Parathyroid adenoma (tissue), 2 donors: ENCODE measurements around the gene BUD31.

ENCODE experiments used
- H2AFZ ChIP-seq: fragments of 300-600 bp; sonication (generic); one replicate; pipeline ENCODE4 v1.7.0; 2017; ENCODE audit warnings: antibody characterized with exemption, mild to moderate bottlenecking
- H3K27ac ChIP-seq: fragments of 300-600 bp; sonication (generic); one replicate; pipeline ENCODE4 v1.7.0; 2017
- H3K27me3 ChIP-seq: fragments of 300-600 bp; sonication (generic); one replicate; pipeline ENCODE4 v1.7.0; 2017; ENCODE audit warnings: low read length; ENCODE audit not compliant: control insufficient read depth, insufficient read depth
- H3K36me3 ChIP-seq: fragments of 300-600 bp; sonication (generic); one replicate; pipeline ENCODE4 v1.7.0; 2017; ENCODE audit warnings: low read length; ENCODE audit not compliant: control insufficient read depth, insufficient read depth
- H3K4me1 ChIP-seq: fragments of 300-600 bp; sonication (generic); one replicate; pipeline ENCODE4 v1.7.0; 2017; ENCODE audit warnings: control low read depth
- H3K4me2 ChIP-seq: fragments of 300-600 bp; sonication (generic); one replicate; pipeline ENCODE4 v1.7.0; 2017; ENCODE audit warnings: low read length
- H3K4me3 ChIP-seq: fragments of 300-600 bp; sonication (generic); one replicate; pipeline ENCODE4 v1.7.0; 2017; ENCODE audit warnings: low read depth, low read length
- H3K79me2 ChIP-seq: fragments of 300-600 bp; sonication (generic); one replicate; pipeline ENCODE4 v1.7.0; 2017; ENCODE audit warnings: control low read depth
- H3K9ac ChIP-seq: fragments of 300-600 bp; sonication (generic); one replicate; pipeline ENCODE4 v1.7.0; 2017; ENCODE audit warnings: mild to moderate bottlenecking
- H3K9me3 ChIP-seq: fragments of 300-600 bp; sonication (generic); one replicate; pipeline ENCODE4 v1.7.0; 2017; ENCODE audit warnings: low read length; ENCODE audit not compliant: control insufficient read depth
- CTCF ChIP-seq: fragments of 300-600 bp; sonication (generic); IDR thresholded peaks from one replicate; pipeline ENCODE4 v1.7.0; 2017; ENCODE audit warnings: antibody characterized with exemption, mild to moderate bottlenecking
- donor health status: primary hyperparathyroidism.

BUD31 gene

GRCh38 chr7:99433158-99433557 lies 24.4 kb downstream of the BUD31 start:
- no peaks in the 10 kb centered on the region for H3K9me3 ChIP-seq
- no peaks in the 10 kb centered on the region for H3K36me3 ChIP-seq
- no peak overlapping the region for H3K4me3 ChIP-seq
- no peaks in the 10 kb centered on the region for H3K27me3 ChIP-seq
- no peaks in the 10 kb centered on the region for H3K4me1 ChIP-seq
- TF ChIP-seq CTCF, result no peak
- H3K4me2 ChIP-seq, result no peak overlapping the region
- no peak overlapping the region for H2AFZ ChIP-seq
- H3K79me2 ChIP-seq, result no peaks in the 10 kb centered on the region
- no peak overlapping the region for H3K27ac ChIP-seq
- H3K9ac ChIP-seq, result no peak overlapping the region

- Histone ChIP-seq H3K4me1 (peaks cover 5% of the 10 kb centered on the region), H3K9ac (no peak overlapping the region)
Measured at GRCh38 chr7:99437946-99438572, 29.3 kb downstream of the BUD31 start.

GRCh38 chr7:99438573-99439480 lies 30.1 kb downstream of the BUD31 start, which contains the start of the genes CPSF4 and PTCD1:
Gene CPSF4 (plus strand): TSS chr7:99438943. CDS start chr7:99439083, 140 bp downstream.
Gene PTCD1 (minus strand): TSS chr7:99438798. CDS start chr7:99435242, 3,556 bp downstream.
- Histone ChIP-seq H3K79me2 (peaks cover 18% of the 10 kb centered on the region), H3K4me2 (peak within 1 kb of the TSS; percentile 90), H3K9me3 (no peaks in the 10 kb centered on the region), H3K36me3 (no peaks in the 10 kb centered on the region), H3K9ac (peak within 1 kb of the TSS; percentile 65), H2AFZ (peak within 1 kb of the TSS; percentile 91), H3K27ac (peak within 1 kb of the TSS; percentile 58), H3K4me1 (peaks cover 5% of the 10 kb centered on the region), H3K27me3 (no peaks in the 10 kb centered on the region), H3K4me3 (peak within 1 kb of the TSS; percentile 91)
- no peak for TF ChIP-seq CTCF

More at GRCh38 chr7:99437946-99438572, 29.3 kb downstream of the BUD31 start:
- H2AFZ ChIP-seq, result peak overlapping the region; percentile 91
- no peaks in the 10 kb centered on the region for H3K36me3 ChIP-seq
- H3K9me3 ChIP-seq, result no peaks in the 10 kb centered on the region
- no peak for TF ChIP-seq CTCF
- H3K27me3 ChIP-seq, result no peaks in the 10 kb centered on the region
- H3K4me2 ChIP-seq, result peak overlapping the region; percentile 90
- peaks cover 11% of the 10 kb centered on the region for H3K79me2 ChIP-seq
- peak overlapping the region; percentile 58 for H3K27ac ChIP-seq
- H3K4me3 ChIP-seq, result peak overlapping the region; percentile 91

GRCh38 chr7:99440195-99440594 lies 31.4 kb downstream of the BUD31 start:
- no peaks in the 10 kb centered on the region for H3K36me3 ChIP-seq
- no peak overlapping the region for H3K4me3 ChIP-seq
- TF ChIP-seq CTCF, result no peak
- peaks cover 5% of the 10 kb centered on the region for H3K4me1 ChIP-seq
- H3K9me3 ChIP-seq, result no peaks in the 10 kb centered on the region
- peaks cover 25% of the 10 kb centered on the region for H3K79me2 ChIP-seq
- H3K27me3 ChIP-seq, result no peaks in the 10 kb centered on the region
- no peak overlapping the region for H3K27ac ChIP-seq
- no peak overlapping the region for H3K9ac ChIP-seq
- no peak overlapping the region for H3K4me2 ChIP-seq
- H2AFZ ChIP-seq, result no peak overlapping the region
